DOHH2 (cell line): ENCODE measurements around the gene C11orf91.

ENCODE experiments used
- H3F3A ChIP-seq: fragments of 200-600 bp; sonication (generic), shearing (Covaris generic); 2 replicates; pipeline ENCODE4 v1.6.0; 2016; ENCODE audit warnings: antibody characterized with exemption, mild to moderate bottlenecking; ENCODE audit not compliant: control insufficient read depth, insufficient read depth
- H3K27ac ChIP-seq: fragments of 200-600 bp; sonication (generic); 2 replicates; pipeline ENCODE4 v1.5.1; 2014; ENCODE audit warnings: low read depth, mild to moderate bottlenecking, low read length, moderate library complexity
- H3K27me3 ChIP-seq: fragments of 200-600 bp; sonication (generic); 2 replicates; pipeline ENCODE4 v1.6.1; 2014; ENCODE audit warnings: mild to moderate bottlenecking, low read length, mixed read lengths; ENCODE audit not compliant: control insufficient read depth
- H3K36me3 ChIP-seq: fragments of 200-600 bp; sonication (generic); 2 replicates; pipeline ENCODE4 v1.6.1; 2014; ENCODE audit warnings: mild to moderate bottlenecking, low read length, moderate library complexity, mixed read lengths; ENCODE audit not compliant: control insufficient read depth
- H3K4me1 ChIP-seq: fragments of 200-600 bp; sonication (generic); 2 replicates; pipeline ENCODE4 v1.6.1; 2014; ENCODE audit warnings: mild to moderate bottlenecking, low read length, mixed read lengths; ENCODE audit not compliant: control insufficient read depth
- H3K4me2 ChIP-seq: fragments of 200-600 bp; sonication (generic); 2 replicates; pipeline ENCODE4 v1.6.0; 2014; ENCODE audit warnings: mild to moderate bottlenecking, low read length, moderate library complexity
- H3K4me3 ChIP-seq: fragments of 200-600 bp; sonication (generic); 2 replicates; pipeline ENCODE4 v1.5.1; 2014; ENCODE audit warnings: mild to moderate bottlenecking, low read length, mixed read lengths
- H3K79me2 ChIP-seq: fragments of 200-600 bp; sonication (generic); 2 replicates; pipeline ENCODE4 v1.6.1; 2014; ENCODE audit warnings: mild to moderate bottlenecking, low read length, mixed read lengths; ENCODE audit not compliant: control insufficient read depth
- H3K9me2 ChIP-seq: fragments of 200-600 bp; sonication (generic); replicated peaks from 2 replicates; pipeline ENCODE4 v1.6.1; 2014; ENCODE audit warnings: mild to moderate bottlenecking, low read length, mixed read lengths; ENCODE audit not compliant: control insufficient read depth
- H3K9me3 ChIP-seq: fragments of 200-600 bp; sonication (generic); 2 replicates; pipeline ENCODE4 v1.6.1; 2014; ENCODE audit warnings: antibody characterized with exemption, low read length, mixed read lengths; ENCODE audit not compliant: control insufficient read depth, insufficient read depth
- H4K20me1 ChIP-seq: fragments of 200-600 bp; sonication (generic); 2 replicates; pipeline ENCODE4 v1.6.0; 2014; ENCODE audit warnings: low read depth, mild to moderate bottlenecking, antibody characterized with exemption, low read length, moderate library complexity; ENCODE audit not compliant: control insufficient read depth, insufficient read depth
- CTCF ChIP-seq: fragments of 200-600 bp; sonication (generic); IDR thresholded peaks from one replicate; pipeline ENCODE4 v1.5.1; 2014; ENCODE audit warnings: antibody characterized with exemption, mild to moderate bottlenecking, low read depth, low read length; ENCODE audit not compliant: poor library complexity, severe bottlenecking
- EZH2phosphoT487 ChIP-seq: fragments of 200-600 bp; sonication (generic); IDR thresholded peaks from 2 replicates; pipeline ENCODE4 v1.6.1; 2017; ENCODE audit warnings: borderline replicate concordance, mild to moderate bottlenecking, antibody characterized with exemption, low read length, moderate library complexity, mixed read lengths

Gene C11orf91

DNA sequence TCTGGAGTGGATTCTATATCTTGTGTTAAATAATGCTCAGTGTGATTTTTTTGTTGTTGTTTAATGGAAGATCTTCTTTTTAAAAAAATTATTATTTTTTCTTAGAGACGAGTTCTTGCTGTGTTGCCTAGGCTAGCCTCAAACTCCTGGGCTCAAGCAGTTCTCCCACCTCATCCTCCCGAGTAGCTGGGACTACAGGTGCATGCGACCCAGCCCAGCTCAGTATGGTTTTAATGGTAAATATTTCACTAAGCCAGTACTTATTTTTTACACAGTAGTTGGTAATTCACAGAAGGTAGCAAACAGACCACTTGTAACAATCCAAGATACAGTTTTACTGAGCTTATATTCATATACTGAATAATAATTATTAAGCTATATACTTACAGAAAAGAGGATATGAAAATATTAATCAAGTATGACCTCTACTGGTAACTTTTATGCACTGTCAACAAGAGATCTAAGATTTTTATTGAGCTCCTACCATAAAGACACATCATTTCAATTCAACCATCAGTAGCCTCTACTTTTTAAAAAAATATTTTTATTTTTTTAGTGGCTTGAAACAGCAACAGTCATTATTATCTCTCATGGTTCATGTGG lies 41.7 kb upstream of the C11orf91 start:
- no peak overlapping the region for H3K4me2 ChIP-seq
- no peak overlapping the region for H3K4me3 ChIP-seq
- no peaks in the 10 kb centered on the region for H3K4me1 ChIP-seq
- H3K9me3 ChIP-seq = no peaks in the 10 kb centered on the region
- H3K36me3 ChIP-seq = peaks cover 3% of the 10 kb centered on the region; the same call in 1 of the 2 replicates
- no peaks in the 10 kb centered on the region for H3K79me2 ChIP-seq
- no peaks in the 10 kb centered on the region for H4K20me1 ChIP-seq
- H3K27ac ChIP-seq = no peak overlapping the region
- H3F3A ChIP-seq = no peaks in the 10 kb centered on the region
- TF ChIP-seq CTCF (peak; percentile 46), EZH2phosphoT487 (no peak)
- H3K9me2 ChIP-seq = no peaks in the 10 kb centered on the region
- no peaks in the 10 kb centered on the region for H3K27me3 ChIP-seq

DNA sequence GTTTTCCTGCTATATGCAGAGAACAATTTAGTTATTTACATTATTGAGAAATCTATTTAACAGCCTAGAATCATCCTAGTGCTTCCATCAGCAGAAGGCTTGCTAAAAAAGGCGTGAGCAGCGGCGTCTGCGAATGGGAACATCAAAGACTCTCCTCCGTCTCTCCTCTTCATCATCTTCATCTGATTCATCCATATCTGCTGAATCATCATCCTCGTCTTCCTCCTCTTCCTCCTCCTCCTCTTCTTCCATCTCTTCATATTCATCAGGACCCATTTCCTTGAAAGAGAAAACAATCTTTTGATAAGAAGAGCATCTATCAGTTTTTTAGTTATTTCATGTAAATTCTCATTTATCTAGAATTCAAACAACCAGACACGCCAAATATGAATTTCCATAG lies 41.2 kb upstream of the C11orf91 start:
- Histone ChIP-seq H3K4me2 (no peak overlapping the region), H3K27me3 (no peaks in the 10 kb centered on the region), H3K27ac (no peak overlapping the region), H3F3A (no peaks in the 10 kb centered on the region), H3K36me3 (peaks cover under 1% of the 10 kb centered on the region; the same call in 1 of the 2 replicates), H4K20me1 (no peaks in the 10 kb centered on the region), H3K9me2 (no peaks in the 10 kb centered on the region), H3K9me3 (no peaks in the 10 kb centered on the region), H3K4me3 (no peak overlapping the region), H3K4me1 (peaks cover 2% of the 10 kb centered on the region; the same call in 1 of the 2 replicates), H3K79me2 (no peaks in the 10 kb centered on the region)
- TF ChIP-seq EZH2phosphoT487 (no peak), CTCF (no peak)

GRCh38 chr11:33737362-33737821 lies 36.8 kb upstream of the C11orf91 start:
- no peaks in the 10 kb centered on the region for H3K9me3 ChIP-seq
- H4K20me1 ChIP-seq = peaks cover 8% of the 10 kb centered on the region; the same call in 1 of the 2 replicates
- TF ChIP-seq CTCF (no peak), EZH2phosphoT487 (no peak)
- H3K79me2 ChIP-seq = peaks cover 23% of the 10 kb centered on the region
- peaks cover 6% of the 10 kb centered on the region; the same call in 1 of the 2 replicates for H3K27me3 ChIP-seq
- H3K27ac ChIP-seq = no peak overlapping the region
- H3F3A ChIP-seq = no peaks in the 10 kb centered on the region
- H3K36me3 ChIP-seq = no peaks in the 10 kb centered on the region
- H3K4me2 ChIP-seq = no peak overlapping the region
- H3K4me3 ChIP-seq = no peak overlapping the region
- peaks cover 27% of the 10 kb centered on the region for H3K4me1 ChIP-seq
- no peaks in the 10 kb centered on the region for H3K9me2 ChIP-seq
